ENCODE results near the gene SLC25A10.

GRCh38 chr17:81672954-81673353 is 39.1 kb upstream of the SLC25A10 start:
- TF ChIP-seq, protein P1, sequence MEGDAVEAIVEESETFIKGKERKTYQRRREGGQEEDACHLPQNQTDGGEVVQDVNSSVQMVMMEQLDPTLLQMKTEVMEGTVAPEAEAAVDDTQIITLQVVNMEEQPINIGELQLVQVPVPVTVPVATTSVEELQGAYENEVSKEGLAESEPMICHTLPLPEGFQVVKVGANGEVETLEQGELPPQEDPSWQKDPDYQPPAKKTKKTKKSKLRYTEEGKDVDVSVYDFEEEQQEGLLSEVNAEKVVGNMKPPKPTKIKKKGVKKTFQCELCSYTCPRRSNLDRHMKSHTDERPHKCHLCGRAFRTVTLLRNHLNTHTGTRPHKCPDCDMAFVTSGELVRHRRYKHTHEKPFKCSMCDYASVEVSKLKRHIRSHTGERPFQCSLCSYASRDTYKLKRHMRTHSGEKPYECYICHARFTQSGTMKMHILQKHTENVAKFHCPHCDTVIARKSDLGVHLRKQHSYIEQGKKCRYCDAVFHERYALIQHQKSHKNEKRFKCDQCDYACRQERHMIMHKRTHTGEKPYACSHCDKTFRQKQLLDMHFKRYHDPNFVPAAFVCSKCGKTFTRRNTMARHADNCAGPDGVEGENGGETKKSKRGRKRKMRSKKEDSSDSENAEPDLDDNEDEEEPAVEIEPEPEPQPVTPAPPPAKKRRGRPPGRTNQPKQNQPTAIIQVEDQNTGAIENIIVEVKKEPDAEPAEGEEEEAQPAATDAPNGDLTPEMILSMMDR (IDR thresholded peaks at IDR 0.05): no peak
- no peak for TF ChIP-seq POLR2A (IDR thresholded peaks at IDR 0.05)
